Stimulated activated CD8-positive, alpha-beta memory T cell treated with anti-CD3 and anti-CD28 coated beads, Interleukin-12 subunit alpha, Interleukin-12 subunit beta, amount 100 ng/mL, for 24 hours (primary cell): ENCODE data around the gene IER3.

ENCODE experiments used
- DNase-seq: peaks from one replicate; pipeline ENCODE4 v3.0.0-alpha.2; 2020; ENCODE audit errors: extremely low read depth

The IER3 gene

DNA sequence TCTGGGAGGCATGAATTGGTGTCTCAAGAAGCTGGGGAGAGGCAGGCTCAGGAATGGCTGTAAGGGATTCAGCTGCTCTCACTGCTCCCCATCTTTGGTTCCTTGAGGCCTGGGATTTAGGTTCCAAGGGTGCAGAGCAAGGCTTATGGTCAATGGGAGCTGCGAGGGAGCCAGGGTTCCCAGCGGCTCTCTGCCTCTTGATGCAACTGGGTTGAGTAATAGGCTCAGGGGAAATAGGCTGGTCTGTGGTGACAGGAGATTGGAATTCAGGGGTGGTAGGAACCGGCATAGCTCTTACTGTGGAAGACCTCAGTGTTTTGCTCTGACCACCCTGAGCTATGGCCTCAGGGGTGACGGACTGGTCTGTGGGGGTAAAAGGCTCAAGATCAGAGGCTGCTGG lies 40.5 kb downstream of the IER3 start:
- DNase-seq, result no peak

DNA sequence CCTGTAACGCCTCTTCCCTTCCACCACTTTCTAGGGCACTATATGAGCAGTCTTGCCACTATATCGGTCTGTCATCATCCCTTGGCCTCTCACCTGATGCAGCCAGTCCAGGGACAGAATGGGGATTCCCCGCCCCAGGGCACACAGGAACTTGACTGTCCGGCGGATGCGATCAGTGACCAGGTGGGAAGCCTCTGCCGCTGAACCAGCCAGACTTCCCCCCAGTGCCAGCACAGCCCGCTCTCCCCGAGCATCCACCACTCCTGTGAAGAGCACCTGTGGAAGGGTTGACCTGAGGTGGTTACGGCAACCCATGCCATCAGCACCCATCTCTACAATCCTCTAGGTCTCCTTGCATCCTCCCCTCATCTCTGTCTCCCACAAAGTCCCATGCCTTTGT lies 41.3 kb downstream of the IER3 start:
- DNase-seq, result no peak

DNA sequence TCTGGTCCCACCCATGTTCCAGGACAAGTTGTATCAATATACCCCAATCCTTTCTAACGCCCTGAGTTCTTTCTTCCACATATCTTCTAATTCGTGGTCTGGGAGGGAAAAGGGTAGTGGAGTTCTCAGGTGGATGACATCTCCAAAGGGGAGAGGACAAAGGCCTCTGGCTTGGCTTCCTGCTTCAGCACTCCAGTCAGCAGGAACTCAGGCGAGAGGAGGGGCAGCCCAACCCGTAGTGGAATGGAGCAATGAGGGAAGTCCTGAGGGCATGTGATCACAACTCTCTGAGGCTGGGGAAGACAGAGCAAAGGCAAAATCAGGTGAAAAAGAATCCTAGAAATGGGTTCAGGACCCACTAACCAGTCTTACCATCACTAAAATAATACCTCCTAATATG lies 44.0 kb downstream of the IER3 start:
- DNase-seq, result no peak

DNA sequence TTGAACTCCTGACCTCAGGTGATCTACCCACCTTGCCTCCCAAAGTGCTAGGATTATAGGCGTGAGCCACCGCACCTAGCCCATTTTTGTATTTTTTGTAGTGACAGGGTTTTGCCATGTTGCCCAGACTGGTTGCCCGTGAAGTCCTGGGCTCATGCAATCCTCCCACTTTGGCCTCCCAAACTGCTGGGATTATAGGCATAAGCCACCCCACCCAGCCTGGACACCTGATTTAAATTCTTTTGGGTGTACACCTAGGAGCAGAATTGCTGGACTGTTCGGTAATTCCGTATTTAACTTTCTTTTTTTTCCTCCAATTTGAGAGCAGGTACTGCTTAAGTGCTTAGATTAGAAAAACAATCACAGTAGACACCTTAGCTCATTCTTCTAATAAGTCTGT lies 47.9 kb downstream of the IER3 start:
- DNase-seq, result no peak
